NB4 (cell line): ENCODE results near the gene STX18.

ENCODE experiments used
- CTCF ChIP-seq: IDR thresholded peaks from one replicate; pipeline ENCODE4 v1.5.1; 2012; ENCODE audit warnings: low read depth, low read length
- MAX ChIP-seq: IDR thresholded peaks from 2 replicates; pipeline ENCODE4 v1.6.1; 2011; ENCODE audit warnings: low read depth, low read length
- MYC ChIP-seq: IDR thresholded peaks from 2 replicates; pipeline ENCODE4 v1.6.1; 2011; ENCODE audit warnings: low read depth, low read length
- POLR2A ChIP-seq: IDR thresholded peaks from 2 replicates; pipeline ENCODE4 v1.6.1; 2011; ENCODE audit warnings: mild to moderate bottlenecking; ENCODE audit not compliant: insufficient read length; ENCODE audit errors: extremely low read depth

- no peak for TF ChIP-seq CTCF
- TF ChIP-seq POLR2A, result no peak
- no peak for TF ChIP-seq MYC
- no peak for TF ChIP-seq MAX
Observed at GRCh38 chr4:4446434-4446833, 95.4 kb downstream of the STX18 start.
